Stomach (tissue), 4 donors: Measurements from ENCODE around the gene CDC16.

Source experiments
- CTCF ChIP-seq, 7 experiments: fragments of 450-650 bp in 4 of 7; fragments of 200-600 bp in 3 of 7; sonication (generic) in 3 of 7; IDR thresholded peaks; one replicate each; pipeline ENCODE4 v1.5.1; 2016 to 2019; ENCODE audit warnings: antibody characterized with exemption in 7 of 7, control low read depth in 2 of 7, mild to moderate bottlenecking in 1 of 7
- EP300 ChIP-seq: sonication (generic); formaldehyde crosslinking; IDR thresholded peaks from one replicate; pipeline ENCODE4 v1.6.1; 2017; ENCODE audit warnings: antibody characterized with exemption
- POLR2A ChIP-seq, 4 donors: fragments of 450-650 bp; IDR thresholded peaks; one replicate each; pipeline ENCODE4 v1.6.1; 2016; ENCODE audit warnings: antibody characterized with exemption in 4 of 4, control low read depth in 2 of 4, mild to moderate bottlenecking in 1 of 4, moderate library complexity in 1 of 4

- TF ChIP-seq CTCF (IDR thresholded peaks at IDR 0.05) (no peak), POLR2A (IDR thresholded peaks at IDR 0.05) (no peak), EP300 (no peak)
Measured at GRCh38 chr13:114320065-114320464, 85.4 kb downstream of the CDC16 start.
